BLaER1 treated with 17β-estradiol and CSF1 and Interleukin-3, amounts not matched to agents 10 nM and 100 nM (cell line): ENCODE measurements around the gene FRZB.
"Not testable (repeated sequence)": the region's sequence is repeated elsewhere in the genome, so short reads cannot be mapped to it uniquely, and the experiment has no call there.

Experiments used
- H3K27ac ChIP-seq, 11 experiments: shearing (Covaris generic); formaldehyde crosslinking; 2 replicates each; pipeline ENCODE4 v1.8.1; 2022
- H3K27me3 ChIP-seq, 11 experiments: shearing (Covaris generic); formaldehyde crosslinking; 2 replicates each; pipeline ENCODE4 v1.8.1; 2022
- H3K36me3 ChIP-seq, 11 experiments: shearing (Covaris generic); formaldehyde crosslinking; 2 replicates each; pipeline ENCODE4 v1.8.1; 2022
- H3K4me1 ChIP-seq, 10 experiments: shearing (Covaris generic); formaldehyde crosslinking; 2 replicates each; pipeline ENCODE4 v1.8.1; 2022
- H3K4me2 ChIP-seq, 11 experiments: shearing (Covaris generic); formaldehyde crosslinking; 2 replicates each; pipeline ENCODE4 v1.8.1; 2022
- H3K4me3 ChIP-seq, 10 experiments: shearing (Covaris generic); formaldehyde crosslinking; 2 replicates each; pipeline ENCODE4 v1.8.1; 2022
- H3K9ac ChIP-seq, 11 experiments: shearing (Covaris generic); formaldehyde crosslinking; 2 replicates each; pipeline ENCODE4 v1.8.1; 2022
- H3K9me3 ChIP-seq, 11 experiments: shearing (Covaris generic); formaldehyde crosslinking; replicated peaks in 1 of 11; 2 replicates each; pipeline ENCODE4 v1.8.1; 2022
- H4K20me1 ChIP-seq, 11 experiments: shearing (Covaris generic); formaldehyde crosslinking; 2 replicates each; pipeline ENCODE4 v1.8.1; 2022
- Cebpa-rat ChIP-seq, 11 experiments: shearing (Covaris generic); IDR thresholded peaks; 2 replicates each; pipeline ENCODE4 v1.8.1; 2022

The FRZB gene

GRCh38 chr2:182893666-182894065 lies 27.2 kb upstream of the FRZB start:
- Histone ChIP-seq H3K27me3 (no peaks in the 10 kb centered on the region), H4K20me1 (no peaks in the 10 kb centered on the region), H3K4me1 (no peaks in the 10 kb centered on the region), H3K36me3 (no peaks in the 10 kb centered on the region), H3K4me2 (no peak overlapping the region), H3K9me3 (peaks cover 5 to 18% (median 10%) of the 10 kb centered on the region in 11 experiments; a peak in 10 of 22 replicates), H3K27ac (no peak overlapping the region), H3K4me3 (no peak overlapping the region), H3K9ac (no peak overlapping the region)
- TF ChIP-seq Cebpa-rat (IDR thresholded peaks at IDR 0.05): no peak

- H3K9me3 ChIP-seq: peaks cover 5 to 18% (median 10%) of the 10 kb centered on the region in 11 experiments; a peak in 10 of 22 replicates
- not testable (repeated sequence) for H3K4me2 ChIP-seq, H3K4me1 ChIP-seq, H3K27me3 ChIP-seq, H3K9ac ChIP-seq, H4K20me1 ChIP-seq, H3K4me3 ChIP-seq, H3K36me3 ChIP-seq, H3K27ac ChIP-seq
Measured at GRCh38 chr2:182893035-182893434, 26.6 kb upstream of the FRZB start.

GRCh38 chr2:182891611-182892010 lies 25.2 kb upstream of the FRZB start:
- Histone ChIP-seq H3K9ac (no peak overlapping the region), H4K20me1 (no peaks in the 10 kb centered on the region), H3K4me2 (no peak overlapping the region), H3K27me3 (no peaks in the 10 kb centered on the region), H3K4me3 (no peak overlapping the region), H3K36me3 (no peaks in the 10 kb centered on the region), H3K9me3 (peaks cover 5 to 18% (median 10%) of the 10 kb centered on the region in 11 experiments; a peak in 10 of 22 replicates), H3K27ac (no peak overlapping the region), H3K4me1 (no peaks in the 10 kb centered on the region)
- no peak for TF ChIP-seq Cebpa-rat (IDR thresholded peaks at IDR 0.05)

GRCh38 chr2:182890773-182891378 lies 24.4 kb upstream of the FRZB start:
- Histone ChIP-seq H3K4me1 (no peaks in the 10 kb centered on the region), H3K4me3 (no peak overlapping the region), H3K9ac (no peak overlapping the region), H3K27me3 (no peaks in the 10 kb centered on the region), H4K20me1 (no peaks in the 10 kb centered on the region), H3K36me3 (no peaks in the 10 kb centered on the region), H3K4me2 (no peak overlapping the region), H3K9me3 (peaks cover 5 to 18% (median 10%) of the 10 kb centered on the region in 11 experiments; a peak in 10 of 22 replicates), H3K27ac (no peak overlapping the region)
- no peak for TF ChIP-seq Cebpa-rat (IDR thresholded peaks at IDR 0.05)

GRCh38 chr2:182890305-182890704 lies 23.9 kb upstream of the FRZB start:
- TF ChIP-seq Cebpa-rat (IDR thresholded peaks at IDR 0.05): no peak

GRCh38 chr2:182887753-182888415 lies 21.4 kb upstream of the FRZB start:
- Histone ChIP-seq H3K4me1 (no peaks in the 10 kb centered on the region), H3K4me2 (no peak overlapping the region), H4K20me1 (no peaks in the 10 kb centered on the region), H3K27me3 (no peaks in the 10 kb centered on the region), H3K4me3 (no peak overlapping the region), H3K9ac (no peak overlapping the region), H3K27ac (no peak overlapping the region), H3K36me3 (no peaks in the 10 kb centered on the region), H3K9me3 (no peaks in the 10 kb centered on the region)
- no peak for TF ChIP-seq Cebpa-rat (IDR thresholded peaks at IDR 0.05)

More at GRCh38 chr2:182890305-182890704, 23.9 kb upstream of the FRZB start:
- Histone ChIP-seq H3K27ac (no peak overlapping the region), H3K36me3 (no peaks in the 10 kb centered on the region), H4K20me1 (no peaks in the 10 kb centered on the region), H3K4me3 (no peak overlapping the region), H3K9me3 (peaks cover 5 to 18% (median 10%) of the 10 kb centered on the region in 11 experiments; a peak in 10 of 22 replicates), H3K9ac (no peak overlapping the region), H3K27me3 (no peaks in the 10 kb centered on the region), H3K4me2 (no peak overlapping the region), H3K4me1 (no peaks in the 10 kb centered on the region)

- no peaks in the 10 kb centered on the region for H4K20me1 ChIP-seq
- H3K4me2 ChIP-seq: no peak overlapping the region
- H3K4me3 ChIP-seq: no peak overlapping the region
- H3K9me3 ChIP-seq: no peaks in the 10 kb centered on the region
- no peak for TF ChIP-seq Cebpa-rat (IDR thresholded peaks at IDR 0.05)
- H3K36me3 ChIP-seq: no peaks in the 10 kb centered on the region
- no peak overlapping the region for H3K27ac ChIP-seq
- no peaks in the 10 kb centered on the region for H3K27me3 ChIP-seq
- H3K9ac ChIP-seq: no peak overlapping the region
- no peaks in the 10 kb centered on the region for H3K4me1 ChIP-seq
Measured at GRCh38 chr2:182887093-182887492, 20.7 kb upstream of the FRZB start.

- Histone ChIP-seq H3K9me3 (peaks cover 0 to 7% (median 6%) of the 10 kb centered on the region in 11 experiments; a peak in 10 of 22 replicates), H3K27ac (no peak overlapping the region), H3K27me3 (no peaks in the 10 kb centered on the region), H3K4me1 (no peaks in the 10 kb centered on the region), H3K36me3 (no peaks in the 10 kb centered on the region), H3K9ac (no peak overlapping the region), H3K4me3 (no peak overlapping the region), H4K20me1 (no peaks in the 10 kb centered on the region), H3K4me2 (no peak overlapping the region)
- TF ChIP-seq Cebpa-rat (IDR thresholded peaks at IDR 0.05): no peak
Measured at GRCh38 chr2:182885771-182886170, 19.3 kb upstream of the FRZB start.

GRCh38 chr2:182883451-182883850 lies 17.0 kb upstream of the FRZB start:
- no peaks in the 10 kb centered on the region for H3K36me3 ChIP-seq
- no peaks in the 10 kb centered on the region for H3K4me1 ChIP-seq
- H3K4me3 ChIP-seq: no peak overlapping the region
- no peaks in the 10 kb centered on the region for H3K27me3 ChIP-seq
- no peaks in the 10 kb centered on the region for H4K20me1 ChIP-seq
- TF ChIP-seq Cebpa-rat (IDR thresholded peaks at IDR 0.05): no peak
- H3K9ac ChIP-seq: no peak overlapping the region
- H3K4me2 ChIP-seq: no peak overlapping the region
- peaks cover 5 to 16% (median 7%) of the 10 kb centered on the region in 11 experiments; a peak in 13 of 22 replicates for H3K9me3 ChIP-seq
- no peak overlapping the region for H3K27ac ChIP-seq

- H3K27ac ChIP-seq, H3K4me2 ChIP-seq, H3K4me3 ChIP-seq, H3K27me3 ChIP-seq, H4K20me1 ChIP-seq, H3K4me1 ChIP-seq, H3K9ac ChIP-seq, H3K36me3 ChIP-seq: not testable (repeated sequence)
- peaks cover 5 to 16% (median 7%) of the 10 kb centered on the region in 11 experiments; a peak in 13 of 22 replicates for H3K9me3 ChIP-seq
Measured at GRCh38 chr2:182880100-182880499, 13.7 kb upstream of the FRZB start.

- not testable (repeated sequence) for H3K36me3 ChIP-seq, H3K9ac ChIP-seq, H3K4me2 ChIP-seq, H3K4me1 ChIP-seq, H4K20me1 ChIP-seq, H3K4me3 ChIP-seq, H3K27me3 ChIP-seq, H3K27ac ChIP-seq
- peaks cover 6 to 26% (median 12%) of the 10 kb centered on the region in 11 experiments; a peak in 20 of 22 replicates for H3K9me3 ChIP-seq
Measured at GRCh38 chr2:182876653-182877052, 10.2 kb upstream of the FRZB start.
